ENCODE results near the gene RTP1. TPM values are rescaled to one million over a fixed set of nuclear protein-coding genes. Genes with fewer than 3 reads are reported as not detected.

The RTP1 gene
- total RNA-seq, 3 donors from 2014 or later (not counting 1 experiment from before 2014, with no cell fraction given): not detected

DNA sequence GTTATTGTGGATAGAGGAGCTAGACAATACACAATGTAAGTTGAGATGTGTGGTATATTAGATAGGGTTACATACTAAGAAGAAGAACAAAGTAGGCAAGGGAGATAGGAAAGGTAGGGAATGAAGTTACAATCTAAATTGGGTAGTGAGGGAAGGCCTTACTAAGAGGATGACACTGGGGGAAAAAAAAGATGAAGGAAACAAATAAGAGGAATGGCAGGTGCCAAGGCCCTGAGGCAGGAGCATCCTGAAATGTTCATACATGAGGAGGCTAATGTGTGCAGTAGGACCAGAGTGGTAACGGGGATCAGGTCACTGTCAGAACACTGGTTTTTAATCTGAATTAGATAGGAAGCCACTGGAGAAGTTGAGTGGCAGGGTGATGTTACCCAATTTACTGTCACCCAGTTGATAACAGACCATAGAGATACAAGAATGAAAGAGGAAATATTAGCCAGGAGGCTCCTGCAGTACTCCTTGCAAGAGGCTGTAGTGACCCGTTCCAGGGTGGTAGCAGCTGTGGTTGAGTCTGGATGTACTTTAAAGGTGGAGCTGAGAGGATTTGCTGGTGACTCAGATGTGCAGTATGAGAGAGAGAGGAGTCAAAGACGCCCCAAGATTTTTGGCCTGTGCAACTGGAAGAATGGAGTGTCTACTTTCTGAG is 14.4 kb downstream of the RTP1 start:
- H3K27me3 ChIP-seq (ENCODE audit: control insufficient read depth, insufficient read depth, low read length): no peaks in the 10 kb centered on the region
- no peak for DNase-seq
- Mint-ChIP-seq H3K27ac (no peak overlapping the region), H3K4me1 (peaks cover 0 to 8% of the 10 kb centered on the region in 2 donors), H3K27me3 (ENCODE audit: low read depth in 2 of 2) (peaks cover 6 to 9% of the 10 kb centered on the region in 2 donors), H3K36me3 (no peaks in the 10 kb centered on the region), H3K4me3 (no peak overlapping the region), H3K9me3 (no peaks in the 10 kb centered on the region)
- ATAC-seq: no peak
- TF ChIP-seq, protein P1, sequence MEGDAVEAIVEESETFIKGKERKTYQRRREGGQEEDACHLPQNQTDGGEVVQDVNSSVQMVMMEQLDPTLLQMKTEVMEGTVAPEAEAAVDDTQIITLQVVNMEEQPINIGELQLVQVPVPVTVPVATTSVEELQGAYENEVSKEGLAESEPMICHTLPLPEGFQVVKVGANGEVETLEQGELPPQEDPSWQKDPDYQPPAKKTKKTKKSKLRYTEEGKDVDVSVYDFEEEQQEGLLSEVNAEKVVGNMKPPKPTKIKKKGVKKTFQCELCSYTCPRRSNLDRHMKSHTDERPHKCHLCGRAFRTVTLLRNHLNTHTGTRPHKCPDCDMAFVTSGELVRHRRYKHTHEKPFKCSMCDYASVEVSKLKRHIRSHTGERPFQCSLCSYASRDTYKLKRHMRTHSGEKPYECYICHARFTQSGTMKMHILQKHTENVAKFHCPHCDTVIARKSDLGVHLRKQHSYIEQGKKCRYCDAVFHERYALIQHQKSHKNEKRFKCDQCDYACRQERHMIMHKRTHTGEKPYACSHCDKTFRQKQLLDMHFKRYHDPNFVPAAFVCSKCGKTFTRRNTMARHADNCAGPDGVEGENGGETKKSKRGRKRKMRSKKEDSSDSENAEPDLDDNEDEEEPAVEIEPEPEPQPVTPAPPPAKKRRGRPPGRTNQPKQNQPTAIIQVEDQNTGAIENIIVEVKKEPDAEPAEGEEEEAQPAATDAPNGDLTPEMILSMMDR (IDR thresholded peaks at IDR 0.05): no peak
- intact Hi-C loops (cut with micrococcal nuclease): no loop called here
- no peaks in the 10 kb centered on the region for H3K4me1 ChIP-seq (ENCODE audit: control insufficient read depth, insufficient read depth, low read length)
- 84% methylated on average over 3 of the region's 3 CpGs for WGBS (ENCODE audit: insufficient coverage)
- H3K27ac ChIP-seq (ENCODE audit: low read length): no peak overlapping the region
- H3K36me3 ChIP-seq (ENCODE audit: control insufficient read depth, insufficient read depth, low read length): no peaks in the 10 kb centered on the region
- H3K4me3 ChIP-seq (ENCODE audit: low read length): no peak overlapping the region
- H3K9me3 ChIP-seq (ENCODE audit: control insufficient read depth, insufficient read depth, low read length): no peaks in the 10 kb centered on the region

DNA sequence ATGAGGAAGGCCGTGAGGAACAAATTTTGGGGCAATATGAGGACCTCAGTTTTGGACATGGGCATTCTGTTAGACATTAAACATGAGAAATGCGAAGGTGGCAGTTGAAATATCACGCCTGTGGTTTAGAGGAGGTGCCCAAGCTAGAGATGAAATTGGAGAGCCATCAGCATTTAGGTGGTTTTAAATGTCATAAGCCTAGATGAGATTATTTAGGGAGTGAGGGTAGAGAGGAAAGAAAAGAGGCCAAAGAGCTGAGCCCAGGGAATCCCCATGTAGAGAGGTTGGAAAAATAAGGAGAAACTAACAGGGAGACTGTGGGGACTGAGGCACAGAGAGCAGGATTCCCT is 14.9 kb downstream of the RTP1 start:
- TF ChIP-seq, protein P1 (IDR thresholded peaks at IDR 0.05): no peak
- H3K36me3 ChIP-seq (ENCODE audit: control insufficient read depth, insufficient read depth, low read length): no peaks in the 10 kb centered on the region
- no peaks in the 10 kb centered on the region for H3K9me3 Mint-ChIP-seq
- WGBS (ENCODE audit: insufficient coverage): 71% methylated on average over 3 of the region's 3 CpGs
- H3K4me3 Mint-ChIP-seq: no peak overlapping the region
- intact Hi-C loops (cut with micrococcal nuclease): no loop called here
- no peak overlapping the region for H3K4me3 ChIP-seq (ENCODE audit: low read length)
- peaks cover 0 to 8% of the 10 kb centered on the region in 2 donors for H3K4me1 Mint-ChIP-seq
- H3K27ac ChIP-seq (ENCODE audit: low read length): no peak overlapping the region
- DNase-seq (no peak), ATAC-seq (no peak)
- no peak overlapping the region for H3K27ac Mint-ChIP-seq
- no peaks in the 10 kb centered on the region for H3K27me3 ChIP-seq (ENCODE audit: control insufficient read depth, insufficient read depth, low read length)
- H3K9me3 ChIP-seq (ENCODE audit: control insufficient read depth, insufficient read depth, low read length): no peaks in the 10 kb centered on the region
- H3K27me3 Mint-ChIP-seq (ENCODE audit: low read depth in 2 of 2): peaks cover 3 to 9% of the 10 kb centered on the region in 2 donors
- no peaks in the 10 kb centered on the region for H3K4me1 ChIP-seq (ENCODE audit: control insufficient read depth, insufficient read depth, low read length)
- no peaks in the 10 kb centered on the region for H3K36me3 Mint-ChIP-seq

DNA sequence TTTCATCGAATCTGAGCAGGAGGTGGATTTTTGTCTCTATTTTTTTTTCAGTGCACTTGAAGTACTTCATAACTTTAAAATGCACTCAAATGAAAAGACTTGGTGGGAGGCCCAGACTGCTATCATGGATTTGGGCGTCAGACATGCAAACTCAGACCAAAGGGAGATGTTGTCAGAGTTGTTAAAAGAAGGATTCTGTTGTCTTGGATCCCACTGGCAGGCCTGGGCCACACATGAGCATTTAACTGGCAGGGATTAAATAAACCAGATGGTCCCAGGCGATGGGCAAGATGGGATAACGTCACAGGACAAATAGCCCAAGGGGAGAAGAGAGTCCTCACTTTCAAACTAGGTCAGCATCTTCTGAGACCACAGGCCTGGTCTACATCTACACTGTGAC is 15.4 kb downstream of the RTP1 start:
- 86% methylated on average over 4 of the region's 4 CpGs for WGBS (ENCODE audit: insufficient coverage)
- H3K4me3 Mint-ChIP-seq: no peak overlapping the region
- H3K27ac Mint-ChIP-seq: no peak overlapping the region
- intact Hi-C loops (cut with micrococcal nuclease): no loop called here
- TF ChIP-seq, protein P1 (IDR thresholded peaks at IDR 0.05): no peak
- no peaks in the 10 kb centered on the region for H3K4me1 ChIP-seq (ENCODE audit: control insufficient read depth, insufficient read depth, low read length)
- H3K27ac ChIP-seq (ENCODE audit: low read length): no peak overlapping the region
- H3K4me3 ChIP-seq (ENCODE audit: low read length): no peak overlapping the region
- H3K27me3 Mint-ChIP-seq (ENCODE audit: low read depth in 2 of 2): peaks cover 3 to 8% of the 10 kb centered on the region in 2 donors
- no peaks in the 10 kb centered on the region for H3K36me3 ChIP-seq (ENCODE audit: control insufficient read depth, insufficient read depth, low read length)
- peaks cover 0 to 8% of the 10 kb centered on the region in 2 donors for H3K4me1 Mint-ChIP-seq
- no peaks in the 10 kb centered on the region for H3K9me3 Mint-ChIP-seq
- ATAC-seq (no peak), DNase-seq (no peak)
- H3K27me3 ChIP-seq (ENCODE audit: control insufficient read depth, insufficient read depth, low read length): no peaks in the 10 kb centered on the region
- H3K36me3 Mint-ChIP-seq: no peaks in the 10 kb centered on the region
- no peaks in the 10 kb centered on the region for H3K9me3 ChIP-seq (ENCODE audit: control insufficient read depth, insufficient read depth, low read length)

DNA sequence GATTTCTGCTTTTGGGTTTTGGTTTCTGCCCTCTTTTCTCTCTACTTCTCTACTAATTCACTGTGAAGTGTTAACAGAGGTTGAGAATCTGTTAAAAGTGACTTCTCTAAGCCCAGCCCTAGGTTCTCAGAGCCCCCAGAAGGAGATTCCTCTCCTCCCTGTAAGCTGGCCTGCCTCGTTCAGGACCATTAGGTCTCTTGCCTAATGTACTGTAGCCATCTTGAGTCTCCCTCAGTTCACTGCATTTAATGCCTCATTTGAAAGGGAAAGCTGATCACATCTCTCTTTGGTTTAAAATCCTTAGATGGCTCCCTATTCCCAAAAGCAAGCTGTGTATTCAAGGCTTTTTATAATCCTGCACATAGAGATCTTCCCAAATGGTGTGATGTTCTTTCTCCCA is 16.3 kb downstream of the RTP1 start:
- H3K36me3 Mint-ChIP-seq: no peaks in the 10 kb centered on the region
- no peaks in the 10 kb centered on the region for H3K27me3 ChIP-seq (ENCODE audit: control insufficient read depth, insufficient read depth, low read length)
- no peak overlapping the region for H3K27ac ChIP-seq (ENCODE audit: low read length)
- H3K9me3 Mint-ChIP-seq: no peaks in the 10 kb centered on the region
- H3K4me3 Mint-ChIP-seq: no peak overlapping the region
- intact Hi-C loops (cut with micrococcal nuclease): no loop called here
- TF ChIP-seq, protein P1 (IDR thresholded peaks at IDR 0.05): no peak
- 83% methylated on average over 1 of the region's 1 CpG for WGBS (ENCODE audit: insufficient coverage)
- no peak overlapping the region for H3K4me3 ChIP-seq (ENCODE audit: low read length)
- no peaks in the 10 kb centered on the region for H3K36me3 ChIP-seq (ENCODE audit: control insufficient read depth, insufficient read depth, low read length)
- peaks cover 0 to 8% of the 10 kb centered on the region in 2 donors for H3K4me1 Mint-ChIP-seq
- H3K9me3 ChIP-seq (ENCODE audit: control insufficient read depth, insufficient read depth, low read length): no peaks in the 10 kb centered on the region
- H3K27me3 Mint-ChIP-seq (ENCODE audit: low read depth in 2 of 2): peaks cover 7 to 11% of the 10 kb centered on the region in 2 donors
- no peaks in the 10 kb centered on the region for H3K4me1 ChIP-seq (ENCODE audit: control insufficient read depth, insufficient read depth, low read length)
- ATAC-seq (no peak), DNase-seq (no peak)
- H3K27ac Mint-ChIP-seq: no peak overlapping the region

Data from natural killer cell (primary cell).